Measurements from ENCODE around the gene CACNA1S.

Gene CACNA1S

DNA sequence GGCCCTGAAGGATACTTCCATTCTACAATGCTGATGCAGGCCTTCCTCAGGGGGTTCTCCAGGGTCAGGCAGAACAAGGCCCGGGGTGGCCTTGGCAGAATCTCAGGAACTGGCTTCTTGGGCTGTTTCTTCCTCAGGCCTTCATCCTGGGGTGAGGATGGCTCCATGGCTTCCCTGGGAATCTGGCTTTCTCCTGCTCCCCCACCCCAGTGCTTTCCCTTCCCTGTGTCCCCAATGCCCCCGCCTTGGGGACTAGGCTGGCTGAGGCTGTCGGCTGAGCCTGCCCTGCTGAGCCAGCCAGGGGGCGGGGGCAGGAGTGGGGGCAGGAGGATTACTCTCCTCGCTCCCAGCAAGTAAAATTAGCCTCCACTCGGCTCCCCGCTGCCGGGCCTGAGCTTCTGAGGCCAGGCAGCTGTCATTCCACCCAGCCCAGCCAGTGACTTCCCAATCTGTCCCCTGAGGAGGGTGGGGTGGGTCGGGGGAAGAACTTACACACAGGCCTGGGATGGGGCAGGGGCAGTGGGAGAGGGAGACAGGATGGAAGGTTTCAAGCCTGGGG lies at the start of gene CACNA1S:
CACNA1S (minus strand) TSS at position 254 of the 559 bp plus-strand sequence; CDS start at position 167, 87 bp downstream.
- TF ChIP-seq, protein P1, sequence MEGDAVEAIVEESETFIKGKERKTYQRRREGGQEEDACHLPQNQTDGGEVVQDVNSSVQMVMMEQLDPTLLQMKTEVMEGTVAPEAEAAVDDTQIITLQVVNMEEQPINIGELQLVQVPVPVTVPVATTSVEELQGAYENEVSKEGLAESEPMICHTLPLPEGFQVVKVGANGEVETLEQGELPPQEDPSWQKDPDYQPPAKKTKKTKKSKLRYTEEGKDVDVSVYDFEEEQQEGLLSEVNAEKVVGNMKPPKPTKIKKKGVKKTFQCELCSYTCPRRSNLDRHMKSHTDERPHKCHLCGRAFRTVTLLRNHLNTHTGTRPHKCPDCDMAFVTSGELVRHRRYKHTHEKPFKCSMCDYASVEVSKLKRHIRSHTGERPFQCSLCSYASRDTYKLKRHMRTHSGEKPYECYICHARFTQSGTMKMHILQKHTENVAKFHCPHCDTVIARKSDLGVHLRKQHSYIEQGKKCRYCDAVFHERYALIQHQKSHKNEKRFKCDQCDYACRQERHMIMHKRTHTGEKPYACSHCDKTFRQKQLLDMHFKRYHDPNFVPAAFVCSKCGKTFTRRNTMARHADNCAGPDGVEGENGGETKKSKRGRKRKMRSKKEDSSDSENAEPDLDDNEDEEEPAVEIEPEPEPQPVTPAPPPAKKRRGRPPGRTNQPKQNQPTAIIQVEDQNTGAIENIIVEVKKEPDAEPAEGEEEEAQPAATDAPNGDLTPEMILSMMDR (conservative IDR thresholded peaks at IDR 0.05; ENCODE audit: low read depth, low read length) = no peak
- H3K4me3 ChIP-seq (ENCODE audit: low read depth, low read length) = no peak within 1 kb of the TSS
- no peak for DNase-seq (ENCODE audit: low read depth)

DNA sequence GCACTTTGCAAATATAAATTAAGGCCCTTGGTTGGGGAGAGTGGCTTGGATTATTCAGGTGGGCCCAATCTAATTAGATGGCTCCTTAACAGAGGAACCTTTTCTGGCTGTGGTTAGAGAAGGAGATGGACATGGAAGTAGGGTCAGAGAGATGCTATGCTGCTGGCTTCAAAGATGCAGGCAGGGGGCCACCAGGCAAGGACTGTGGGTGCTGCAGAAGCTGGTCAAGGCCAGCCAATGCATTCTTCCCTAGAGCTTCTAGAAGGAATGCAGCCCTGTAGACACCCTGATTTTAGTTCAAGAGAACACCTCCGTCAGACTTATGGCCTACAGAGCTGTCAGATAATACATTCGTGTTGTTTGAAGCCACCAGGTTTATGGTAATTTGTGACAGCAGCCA lies 45.7 kb upstream of the CACNA1S start:
- H3K4me3 ChIP-seq (ENCODE audit: low read depth, low read length) = no peak overlapping the region
- TF ChIP-seq, protein P1 (conservative IDR thresholded peaks at IDR 0.05; ENCODE audit: low read depth, low read length) = no peak
- DNase-seq (ENCODE audit: low read depth) = no peak

DNA sequence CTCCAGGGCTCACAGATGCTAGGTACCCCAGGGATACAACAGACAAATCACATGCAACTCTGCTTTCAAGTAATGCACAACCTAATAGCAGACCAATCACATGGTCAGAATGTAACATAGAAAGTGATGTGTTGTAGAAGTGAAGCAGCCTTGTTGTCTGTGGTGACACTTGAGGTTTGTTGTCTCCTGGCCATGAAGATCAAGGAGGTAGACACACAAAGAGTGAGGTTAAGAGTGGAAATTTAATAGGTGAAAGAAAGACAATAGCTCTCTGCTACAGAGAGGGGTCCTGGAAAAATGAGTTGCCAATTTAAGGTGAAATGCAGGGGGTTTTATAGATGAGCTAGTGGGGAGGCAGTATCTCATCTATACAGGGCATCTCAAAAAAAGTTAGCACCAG lies 44.6 kb upstream of the CACNA1S start:
- no peak for DNase-seq (ENCODE audit: low read depth)
- H3K4me3 ChIP-seq (ENCODE audit: low read depth, low read length) = no peak overlapping the region
- TF ChIP-seq, protein P1 (conservative IDR thresholded peaks at IDR 0.05; ENCODE audit: low read depth, low read length) = no peak

DNA sequence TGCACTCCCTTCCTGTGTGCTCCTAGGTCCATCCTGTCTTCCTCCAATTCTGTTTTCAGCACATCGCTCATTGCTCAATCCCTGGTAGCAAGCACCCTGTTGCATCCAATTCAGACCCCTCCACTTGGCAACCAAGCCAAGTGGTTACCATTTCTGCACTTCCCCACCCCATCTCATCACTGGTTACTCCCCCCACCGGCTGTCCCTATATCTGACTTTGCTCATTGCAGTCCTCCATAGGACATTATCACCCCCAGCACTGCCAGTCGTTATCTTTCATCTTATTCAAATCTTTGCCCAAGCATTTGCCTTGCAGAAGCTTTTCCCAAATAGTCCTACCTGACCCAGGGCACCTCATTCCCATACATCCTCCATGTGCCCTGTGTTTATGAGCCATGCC lies 44.1 kb upstream of the CACNA1S start:
- DNase-seq (ENCODE audit: low read depth) = no peak
- H3K4me3 ChIP-seq (ENCODE audit: low read depth, low read length) = no peak overlapping the region
- TF ChIP-seq, protein P1 (conservative IDR thresholded peaks at IDR 0.05; ENCODE audit: low read depth, low read length) = no peak

DNA sequence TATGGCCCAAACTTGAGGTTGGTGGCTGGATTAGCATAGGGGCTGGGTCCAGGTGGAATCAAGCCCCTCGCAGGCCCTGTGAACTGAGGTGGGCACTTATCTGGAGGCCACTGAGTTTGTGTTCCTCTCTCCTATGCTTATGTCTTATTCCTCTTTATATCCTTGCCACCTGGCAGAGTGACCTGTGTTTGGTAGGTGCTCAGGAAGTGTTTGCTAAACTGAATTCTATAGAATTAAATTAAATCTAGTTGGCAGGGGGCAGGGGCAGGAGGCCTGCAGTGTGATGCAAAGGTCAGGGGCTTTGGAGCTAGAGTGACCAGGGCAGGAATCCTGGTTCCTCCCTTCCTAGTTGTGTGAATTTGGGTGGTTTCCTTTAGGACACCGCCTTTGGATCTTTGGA lies 43.1 kb upstream of the CACNA1S start:
- H3K4me3 ChIP-seq (ENCODE audit: low read depth, low read length) = no peak overlapping the region
- DNase-seq (ENCODE audit: low read depth) = no peak
- TF ChIP-seq, protein P1 (conservative IDR thresholded peaks at IDR 0.05; ENCODE audit: low read depth, low read length) = no peak

DNA sequence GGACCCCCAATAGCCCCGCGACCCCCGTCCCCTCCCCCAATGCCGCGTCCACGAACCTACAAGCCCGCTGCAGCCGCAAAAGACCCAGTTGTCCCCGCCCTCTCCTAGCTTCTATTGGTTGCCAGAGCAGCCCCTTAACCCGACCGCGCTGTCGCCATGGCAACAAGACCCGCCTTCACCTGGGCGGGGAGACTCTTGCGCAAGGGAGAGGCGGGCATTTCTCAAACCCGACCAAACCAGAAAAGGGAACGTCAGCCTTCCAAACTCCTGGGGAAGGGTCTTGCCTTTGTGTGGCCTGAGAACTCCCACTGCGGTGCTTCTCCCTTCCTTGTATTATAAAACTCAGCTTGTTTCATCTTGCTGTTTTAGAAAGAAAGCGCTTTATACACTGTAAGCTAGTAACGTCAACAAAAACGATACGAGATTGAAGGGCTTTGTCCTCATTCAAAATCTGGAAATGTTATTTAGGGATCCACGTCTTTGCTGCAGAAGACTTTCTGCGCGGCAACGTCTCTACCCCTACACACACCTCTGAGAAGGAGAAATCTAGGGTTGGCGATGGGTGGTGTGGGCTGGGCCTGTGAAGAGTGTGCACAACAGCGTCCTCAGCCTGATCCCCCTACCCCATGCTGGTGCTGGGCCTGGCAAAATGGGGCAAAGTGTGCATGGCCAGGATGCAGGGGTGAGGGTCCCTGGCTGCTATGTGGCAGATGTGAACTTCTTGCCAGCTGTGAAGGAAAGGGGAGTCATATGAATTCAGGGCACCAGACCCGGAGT lies 42.4 kb upstream of the CACNA1S start, which contains the start of gene TMEM9:
TMEM9 (minus strand) TSS at position 86 of the 777 bp plus-strand sequence. CDS start 551 bp downstream, outside the sequence.
- DNase-seq (ENCODE audit: low read depth) = peak; percentile 97
- peak within 1 kb of the TSS; percentile 83 for H3K4me3 ChIP-seq (ENCODE audit: low read depth, low read length)
- TF ChIP-seq, protein P1 (conservative IDR thresholded peaks at IDR 0.05; ENCODE audit: low read depth, low read length) = no peak
